Activated CD4-positive, alpha-beta T cell treated with anti-CD3 and anti-CD28 coated beads for 1 hour (primary cell): ENCODE data around the gene ANKRD55.
"Not testable (repeated sequence)": the region's sequence is repeated elsewhere in the genome, so short reads cannot be mapped to it uniquely, and the experiment has no call there.

ENCODE experiments used
- DNase-seq: peaks from one replicate; pipeline ENCODE4 v3.0.0-alpha.2; 2020

The ANKRD55 gene

GRCh38 chr5:56251918-56252553 lies 18.9 kb upstream of the ANKRD55 start:
- DNase-seq, result no peak

GRCh38 chr5:56251440-56251839 lies 18.3 kb upstream of the ANKRD55 start:
- no peak for DNase-seq

GRCh38 chr5:56250011-56250410 lies 16.9 kb upstream of the ANKRD55 start:
- no peak for DNase-seq

- not testable (repeated sequence) for DNase-seq
Observed at GRCh38 chr5:56249085-56249484, 16.0 kb upstream of the ANKRD55 start.

GRCh38 chr5:56247592-56247991 lies 14.5 kb upstream of the ANKRD55 start:
- DNase-seq, result no peak

GRCh38 chr5:56246769-56247168 lies 13.6 kb upstream of the ANKRD55 start:
- DNase-seq, result no peak

GRCh38 chr5:56245481-56245880 lies 12.4 kb upstream of the ANKRD55 start:
- no peak for DNase-seq

- DNase-seq, result no peak
Observed at GRCh38 chr5:56244627-56245026, 11.5 kb upstream of the ANKRD55 start.

- not testable (repeated sequence) for DNase-seq
Observed at GRCh38 chr5:56242271-56242670, 9.1 kb upstream of the ANKRD55 start.

- no peak for DNase-seq
Observed at GRCh38 chr5:56232538-56232937, 592 bp downstream of the ANKRD55 start.

- DNase-seq, result no peak
Observed at GRCh38 chr5:56230576-56230975, 2.6 kb downstream of the ANKRD55 start.

GRCh38 chr5:56229111-56229510 lies 4.0 kb downstream of the ANKRD55 start:
- no peak for DNase-seq

GRCh38 chr5:56228631-56229030 lies 4.5 kb downstream of the ANKRD55 start:
- no peak for DNase-seq

GRCh38 chr5:56227691-56228090 lies 5.4 kb downstream of the ANKRD55 start:
- DNase-seq, result no peak

- not testable (repeated sequence) for DNase-seq
Observed at GRCh38 chr5:56223298-56223697, 9.8 kb downstream of the ANKRD55 start.

GRCh38 chr5:56221601-56222000 lies 11.5 kb downstream of the ANKRD55 start:
- DNase-seq, result not testable (repeated sequence)

GRCh38 chr5:56215019-56215830 lies 17.9 kb downstream of the ANKRD55 start:
- no peak for DNase-seq

- DNase-seq, result not testable (repeated sequence)
Observed at GRCh38 chr5:56213886-56214535, 19.1 kb downstream of the ANKRD55 start.

- DNase-seq, result no peak
Observed at GRCh38 chr5:56212130-56212879, 20.8 kb downstream of the ANKRD55 start.

- no peak for DNase-seq
Observed at GRCh38 chr5:56211298-56211865, 21.7 kb downstream of the ANKRD55 start.

GRCh38 chr5:56208681-56209080 lies 24.4 kb downstream of the ANKRD55 start:
- DNase-seq, result no peak

- no peak for DNase-seq
Observed at GRCh38 chr5:56207537-56207936, 25.6 kb downstream of the ANKRD55 start.
